Thyroid gland (tissue), 4 donors: ENCODE data around the gene FMN1. TPM values are rescaled to one million over a fixed set of nuclear protein-coding genes. Genes with fewer than 3 reads are reported as not detected.
A peak's percentile ranks its signal among the peaks of the same experiment; 100 is the strongest.

ENCODE experiments used
- DNase-seq, 2 donors: peaks; one replicate each; pipeline ENCODE4 v3.0.0-alpha.2; 2019
- H3K27ac ChIP-seq, 3 donors: fragments of 200-600 bp; sonication (generic); 1 replicate in 2 of 3; 2 replicates in 1 of 3; pipeline ENCODE4 v1.5.1; 2016 to 2019; ENCODE audit warnings: mild to moderate bottlenecking in 1 of 3, moderate library complexity in 1 of 3
- H3K27me3 ChIP-seq: fragments of 200-600 bp; sonication (generic); one replicate; pipeline ENCODE4 v1.5.1; 2019
- H3K36me3 ChIP-seq, 2 donors: fragments of 200-600 bp; sonication (generic); one replicate each; pipeline ENCODE4 v1.5.1; 2016 to 2019
- H3K4me1 ChIP-seq, 2 donors: fragments of 200-600 bp; sonication (generic); one replicate each; pipeline ENCODE4 v1.5.1; 2017 to 2019
- H3K4me3 ChIP-seq, 3 donors: fragments of 200-600 bp; sonication (generic); replicated peaks in 1 of 3; 1 replicate in 2 of 3; 2 replicates in 1 of 3; pipeline ENCODE4 v1.5.1; 2016; ENCODE audit warnings: mild to moderate bottlenecking in 1 of 3
- H3K9me3 ChIP-seq: fragments of 200-600 bp; sonication (generic); one replicate; pipeline ENCODE4 v1.5.1; 2017
- POLR2A ChIP-seq, 2 donors: fragments of 450-650 bp; IDR thresholded peaks; one replicate each; pipeline ENCODE4 v1.6.1; 2017; ENCODE audit warnings: antibody characterized with exemption in 2 of 2, mild to moderate bottlenecking in 2 of 2, moderate library complexity in 1 of 2
- WGBS, 2 donors: methylation state at CpG; one replicate each; pipeline ENCODE4 v1.1.5; 2017; 5-methylcytosine and 5-hydroxymethylcytosine counted together
- intact Hi-C: fragments of 100-400 bp; cut with DNase I; formaldehyde crosslinking; loops from one replicate; pipeline ENCODE4 v1.15.1; 2023
- total RNA-seq, 4 donors: library from RNA; depleted of rRNA; stranded (reverse); fragments of >200 nt; gene quantifications; one replicate each; pipeline ENCODE4 v1.2.3, GENCODE V29; 2016
- TF ChIP-seq, protein P1 (sequence below), 6 experiments: fragments of 200-600 bp in 3 of 6; fragments of 450-650 bp in 3 of 6; sonication (generic) in 3 of 6; IDR thresholded peaks; one replicate each; pipeline ENCODE4 v1.5.1; 2016 to 2019; ENCODE audit warnings: antibody characterized with exemption in 6 of 6, mild to moderate bottlenecking in 2 of 6, inconsistent platforms in 1 of 6, moderate library complexity in 1 of 6

Gene FMN1
- total RNA-seq, 4 donors from 2014 or later = 13.8 to 28.3 (median 22.5) TPM

DNA sequence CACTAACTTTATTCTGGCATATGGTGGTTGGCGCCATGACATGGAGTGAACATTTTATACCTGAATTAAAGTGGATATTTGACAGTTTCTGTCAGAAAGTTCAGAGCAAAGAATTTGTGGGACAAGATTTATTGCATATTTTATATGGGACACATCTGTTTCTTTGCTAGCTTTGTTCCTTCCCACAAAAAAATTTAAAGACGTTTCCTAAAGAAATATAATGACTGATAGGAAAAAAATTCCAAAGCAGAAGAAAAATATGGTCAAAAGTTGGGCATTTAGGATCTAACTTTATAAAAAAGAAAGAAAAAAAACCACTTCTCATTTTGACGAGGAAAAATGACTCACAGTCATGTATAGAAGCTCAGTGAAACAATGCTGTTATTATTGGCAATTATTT lies 375.1 kb downstream of the FMN1 start:
- 85 to 87% methylated on average over 3 of the region's 3 CpGs for WGBS, 2 donors
- H3K4me1 ChIP-seq = no peaks in the 10 kb centered on the region
- DNase-seq = no peak
- no peak overlapping the region for H3K27ac ChIP-seq
- no peaks in the 10 kb centered on the region for H3K27me3 ChIP-seq
- intact Hi-C loops = no loop called here
- H3K4me3 ChIP-seq = no peak overlapping the region
- no peak for TF ChIP-seq POLR2A (IDR thresholded peaks at IDR 0.05)
- TF ChIP-seq, protein P1, sequence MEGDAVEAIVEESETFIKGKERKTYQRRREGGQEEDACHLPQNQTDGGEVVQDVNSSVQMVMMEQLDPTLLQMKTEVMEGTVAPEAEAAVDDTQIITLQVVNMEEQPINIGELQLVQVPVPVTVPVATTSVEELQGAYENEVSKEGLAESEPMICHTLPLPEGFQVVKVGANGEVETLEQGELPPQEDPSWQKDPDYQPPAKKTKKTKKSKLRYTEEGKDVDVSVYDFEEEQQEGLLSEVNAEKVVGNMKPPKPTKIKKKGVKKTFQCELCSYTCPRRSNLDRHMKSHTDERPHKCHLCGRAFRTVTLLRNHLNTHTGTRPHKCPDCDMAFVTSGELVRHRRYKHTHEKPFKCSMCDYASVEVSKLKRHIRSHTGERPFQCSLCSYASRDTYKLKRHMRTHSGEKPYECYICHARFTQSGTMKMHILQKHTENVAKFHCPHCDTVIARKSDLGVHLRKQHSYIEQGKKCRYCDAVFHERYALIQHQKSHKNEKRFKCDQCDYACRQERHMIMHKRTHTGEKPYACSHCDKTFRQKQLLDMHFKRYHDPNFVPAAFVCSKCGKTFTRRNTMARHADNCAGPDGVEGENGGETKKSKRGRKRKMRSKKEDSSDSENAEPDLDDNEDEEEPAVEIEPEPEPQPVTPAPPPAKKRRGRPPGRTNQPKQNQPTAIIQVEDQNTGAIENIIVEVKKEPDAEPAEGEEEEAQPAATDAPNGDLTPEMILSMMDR (IDR thresholded peaks at IDR 0.05) = no peak
- H3K9me3 ChIP-seq = no peaks in the 10 kb centered on the region
- no peaks in the 10 kb centered on the region for H3K36me3 ChIP-seq

DNA sequence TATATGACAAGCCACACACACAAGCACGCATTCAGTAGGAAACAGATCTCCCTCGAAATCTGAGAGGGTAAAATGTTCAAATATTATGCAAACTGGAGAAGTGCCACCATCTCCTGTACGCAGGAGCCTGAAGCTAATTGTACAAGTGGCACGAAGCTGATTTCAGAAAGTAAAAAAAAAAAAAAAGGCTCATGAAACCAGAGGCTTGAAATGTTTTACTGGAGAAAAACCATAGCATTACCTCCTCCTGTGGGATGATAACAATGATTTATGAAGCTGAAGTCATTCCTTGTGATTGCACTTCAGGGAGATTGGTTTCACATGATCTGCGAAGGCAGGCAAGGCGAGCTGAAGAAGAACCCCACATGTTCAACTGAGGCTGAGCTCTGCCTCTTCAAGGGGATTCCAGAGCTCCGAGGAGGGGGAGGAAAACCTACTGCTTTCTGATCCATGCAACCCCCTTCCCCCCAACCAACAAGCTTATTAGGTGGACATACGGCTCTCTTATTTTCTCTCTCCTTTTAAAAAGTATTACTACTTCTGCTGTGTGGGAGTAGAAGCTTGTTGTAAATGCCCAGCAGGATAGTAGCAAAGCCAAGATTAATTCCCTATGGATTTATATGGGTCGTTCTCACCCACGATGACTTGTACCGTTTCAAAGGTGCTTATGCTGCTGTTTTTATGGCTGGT lies 375.6 kb downstream of the FMN1 start:
- DNase-seq = peak; percentile 8 to 22
- Histone ChIP-seq H3K9me3 (no peaks in the 10 kb centered on the region), H3K4me1 (no peaks in the 10 kb centered on the region), H3K36me3 (no peaks in the 10 kb centered on the region), H3K27ac (no peak overlapping the region), H3K4me3 (no peak overlapping the region), H3K27me3 (no peaks in the 10 kb centered on the region)
- 34 to 43% methylated on average over 11 of the region's 11 CpGs for WGBS, 2 donors
- intact Hi-C loops = no loop called here
- TF ChIP-seq POLR2A (IDR thresholded peaks at IDR 0.05) = no peak
- TF ChIP-seq, protein P1 (IDR thresholded peaks at IDR 0.05) = no peak

- Histone ChIP-seq H3K27ac (no peak overlapping the region), H3K4me1 (no peaks in the 10 kb centered on the region), H3K36me3 (no peaks in the 10 kb centered on the region), H3K9me3 (no peaks in the 10 kb centered on the region), H3K4me3 (no peak overlapping the region), H3K27me3 (no peaks in the 10 kb centered on the region)
- DNase-seq = no peak
- TF ChIP-seq, protein P1 (IDR thresholded peaks at IDR 0.05) = no peak
- TF ChIP-seq POLR2A (IDR thresholded peaks at IDR 0.05) = no peak
- intact Hi-C loops = no loop called here
These were observed 376.9 kb downstream of the FMN1 start for GRCh38 chr15:32817577-32817976.

- Histone ChIP-seq H3K27me3 (no peaks in the 10 kb centered on the region), H3K27ac (peak overlapping the region; percentile 22 to 65 (median 50)), H3K4me1 (peaks cover 26 to 27% of the 10 kb centered on the region in 2 donors), H3K4me3 (no peak overlapping the region), H3K9me3 (no peaks in the 10 kb centered on the region), H3K36me3 (no peaks in the 10 kb centered on the region)
- intact Hi-C loops = no loop called here
- 13 to 21% methylated on average over 1 of the region's 1 CpG for WGBS, 2 donors
- DNase-seq = peak; percentile 26 to 27
- no peak for TF ChIP-seq POLR2A (IDR thresholded peaks at IDR 0.05)
- TF ChIP-seq, protein P1 (IDR thresholded peaks at IDR 0.05) = no peak
These were observed 387.2 kb downstream of the FMN1 start for GRCh38 chr15:32807331-32807730.

DNA sequence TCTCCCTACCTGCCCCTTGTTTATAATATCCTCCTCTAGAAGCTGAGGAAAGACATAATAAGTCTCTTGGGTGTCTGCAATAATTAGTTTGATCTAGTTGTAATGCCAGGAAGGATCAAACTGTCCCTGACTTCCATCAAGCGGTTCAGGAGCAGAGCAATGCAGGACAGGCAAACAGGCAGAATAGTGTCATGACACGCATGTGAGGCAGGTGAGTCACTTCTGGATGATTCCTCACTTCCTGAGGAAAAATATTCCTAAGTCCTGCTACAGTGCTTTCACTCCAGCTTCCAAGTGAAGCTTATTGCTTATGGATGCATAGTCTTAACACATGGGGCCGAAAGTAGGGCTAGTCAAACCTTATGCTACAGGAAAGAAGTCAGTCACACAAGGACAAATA lies 390.9 kb downstream of the FMN1 start:
- Histone ChIP-seq H3K27me3 (no peaks in the 10 kb centered on the region), H3K4me1 (peaks cover 32 to 39% of the 10 kb centered on the region in 2 donors), H3K9me3 (no peaks in the 10 kb centered on the region), H3K36me3 (no peaks in the 10 kb centered on the region), H3K27ac (peak overlapping the region in 1 of 3 donors; percentile 92), H3K4me3 (no peak overlapping the region)
- TF ChIP-seq POLR2A (IDR thresholded peaks at IDR 0.05) = no peak
- TF ChIP-seq, protein P1 (IDR thresholded peaks at IDR 0.05) = no peak
- DNase-seq = no peak
- 93 to 98% methylated on average over 3 of the region's 3 CpGs for WGBS, 2 donors
- intact Hi-C loops = no loop called here
